Upper lobe of left lung (tissue), 6 donors: Measurements from ENCODE around the gene PTCD2. TPM values are rescaled to one million over a fixed set of nuclear protein-coding genes. Genes with fewer than 3 reads are reported as not detected.
A peak's percentile ranks its signal among the peaks of the same experiment; 100 is the strongest.

Experiments
- ATAC-seq, 2 donors: fragments of 200-7000 bp; cut with Tn5 transposase; one replicate each; pipeline ENCODE4 v1.9.1; 2022; ENCODE audit warnings: mild to moderate bottlenecking in 2 of 2, moderate library complexity in 2 of 2; ENCODE audit not compliant: low FRiP score in 2 of 2
- DNase-seq, 2 donors: peaks; one replicate each; pipeline ENCODE4 v3.0.0-alpha.2; 2019 to 2020
- H3K27ac ChIP-seq, 4 donors: fragments of 200-600 bp; sonication (generic); one replicate each; pipeline ENCODE4 v1.5.1; 2016 to 2019
- H3K27me3 ChIP-seq, 4 donors: fragments of 200-600 bp; sonication (generic); one replicate each; pipeline ENCODE4 v1.5.1; 2017 to 2019
- H3K36me3 ChIP-seq, 4 donors: fragments of 200-600 bp; sonication (generic); one replicate each; pipeline ENCODE4 v1.5.1; 2016 to 2019
- H3K4me1 ChIP-seq, 4 donors: fragments of 200-600 bp; sonication (generic); one replicate each; pipeline ENCODE4 v1.5.1; 2018 to 2019
- H3K4me3 ChIP-seq, 4 donors: fragments of 200-600 bp; sonication (generic); one replicate each; pipeline ENCODE4 v1.5.1; 2017 to 2019; ENCODE audit warnings: mild to moderate bottlenecking in 2 of 4, moderate library complexity in 1 of 4
- H3K9me3 ChIP-seq, 4 donors: fragments of 200-600 bp; sonication (generic); one replicate each; pipeline ENCODE4 v1.5.1; 2018 to 2019
- CTCF ChIP-seq, 6 experiments: fragments of 450-650 bp in 4 of 6; fragments of 200-600 bp in 2 of 6; sonication (generic) in 2 of 6; IDR thresholded peaks; one replicate each; pipeline ENCODE4 v1.5.1; 2016 to 2019; ENCODE audit warnings: antibody characterized with exemption in 6 of 6
- EP300 ChIP-seq, 4 donors: sonication (generic); formaldehyde crosslinking; IDR thresholded peaks; one replicate each; pipeline ENCODE4 v1.5.1; 2017; ENCODE audit warnings: antibody characterized with exemption in 4 of 4, control low read depth in 2 of 4
- POLR2A ChIP-seq, 4 donors: fragments of 450-650 bp; IDR thresholded peaks; one replicate each; pipeline ENCODE4 v1.5.1; 2016 to 2017; ENCODE audit warnings: antibody characterized with exemption in 4 of 4, mild to moderate bottlenecking in 2 of 4
- POLR2AphosphoS5 ChIP-seq, 2 donors: sonication (generic); formaldehyde crosslinking; IDR thresholded peaks; one replicate each; pipeline ENCODE4 v1.5.1; 2017; ENCODE audit warnings: antibody characterized with exemption in 2 of 2
- WGBS, 2 donors: methylation state at CpG; one replicate each; pipeline ENCODE4 v1.1.5; 2017 to 2018; 5-methylcytosine and 5-hydroxymethylcytosine counted together
- total RNA-seq, 6 donors: library from RNA; depleted of rRNA in 4 of 6; stranded (reverse); fragments of >200 nt in 4 of 6; gene quantifications; one replicate each; pipeline versions ENCODE4 v1.1.0 to v1.2.1, GENCODE V29; 2016 to 2021
- donor health status: DM: no; HTN: no; CAD: no; lungs with moderate emphysema.
- donor health status: DM: no; HTN: yes; CAD: no; lungs with severe emphysema.

The PTCD2 gene
- total RNA-seq, 6 donors from 2014 or later, result 3.1 to 17.8 (median 5.9) TPM

- WGBS, 2 donors, result 62 to 65% methylated on average over 2 of the region's 2 CpGs
- no peak overlapping the region for H3K4me3 ChIP-seq
- peak overlapping the region in 2 of 4 donors; percentile 48 to 60 for H3K27ac ChIP-seq
- peak in 1 of 2 donors; percentile 46 for ATAC-seq
- H3K27me3 ChIP-seq, result no peaks in the 10 kb centered on the region
- peaks cover 15 to 30% (median 21%) of the 10 kb centered on the region in 4 donors for H3K4me1 ChIP-seq
- no peaks in the 10 kb centered on the region for H3K9me3 ChIP-seq
- peak in 2 of 6 experiments; percentile 12 to 29 for TF ChIP-seq CTCF (IDR thresholded peaks at IDR 0.05)
- no peak for TF ChIP-seq POLR2A (IDR thresholded peaks at IDR 0.05)
- TF ChIP-seq EP300 (IDR thresholded peaks at IDR 0.05), result no peak
- no peak for TF ChIP-seq POLR2AphosphoS5 (IDR thresholded peaks at IDR 0.05)
- peaks cover 0 to 4% (median 0%) of the 10 kb centered on the region in 4 donors for H3K36me3 ChIP-seq
- no peak for DNase-seq
Measured at GRCh38 chr5:72280581-72281069, 39.5 kb upstream of the PTCD2 start.

GRCh38 chr5:72281430-72281763 is 38.8 kb upstream of the PTCD2 start:
- H3K27ac ChIP-seq, result peak overlapping the region in 2 of 4 donors; percentile 3 to 60
- H3K27me3 ChIP-seq, result no peaks in the 10 kb centered on the region
- H3K9me3 ChIP-seq, result no peaks in the 10 kb centered on the region
- TF ChIP-seq POLR2AphosphoS5 (IDR thresholded peaks at IDR 0.05) (no peak), CTCF (IDR thresholded peaks at IDR 0.05) (no peak), POLR2A (IDR thresholded peaks at IDR 0.05) (no peak), EP300 (IDR thresholded peaks at IDR 0.05) (no peak)
- peaks cover 15 to 30% (median 21%) of the 10 kb centered on the region in 4 donors for H3K4me1 ChIP-seq
- H3K4me3 ChIP-seq, result no peak overlapping the region
- 81 to 84% methylated on average over 1 of the region's 1 CpG for WGBS, 2 donors
- H3K36me3 ChIP-seq, result peaks cover 0 to 4% (median 0%) of the 10 kb centered on the region in 4 donors
- ATAC-seq (peak in 1 of 2 donors; percentile 11), DNase-seq (no peak)

GRCh38 chr5:72281764-72282499 is 38.2 kb upstream of the PTCD2 start:
- Histone ChIP-seq H3K4me1 (peaks cover 15 to 30% (median 21%) of the 10 kb centered on the region in 4 donors), H3K4me3 (no peak overlapping the region), H3K27ac (peak overlapping the region in 3 of 4 donors; percentile 48 to 67 (median 60)), H3K9me3 (no peaks in the 10 kb centered on the region), H3K27me3 (no peaks in the 10 kb centered on the region), H3K36me3 (peaks cover 0 to 8% (median 0%) of the 10 kb centered on the region in 4 donors)
- no peak for DNase-seq
- 62 to 72% methylated on average over 3 of the region's 3 CpGs for WGBS, 2 donors
- peak in 1 of 2 donors; percentile 80 for ATAC-seq
- no peak for TF ChIP-seq POLR2A (IDR thresholded peaks at IDR 0.05)
- TF ChIP-seq EP300 (IDR thresholded peaks at IDR 0.05), result no peak
- no peak for TF ChIP-seq CTCF (IDR thresholded peaks at IDR 0.05)
- no peak for TF ChIP-seq POLR2AphosphoS5 (IDR thresholded peaks at IDR 0.05)

GRCh38 chr5:72282878-72283277 is 37.3 kb upstream of the PTCD2 start:
- H3K4me1 ChIP-seq, result peaks cover 15 to 30% (median 21%) of the 10 kb centered on the region in 4 donors
- DNase-seq (no peak), ATAC-seq (no peak)
- peaks cover 0 to 8% (median 0%) of the 10 kb centered on the region in 4 donors for H3K36me3 ChIP-seq
- TF ChIP-seq POLR2A (IDR thresholded peaks at IDR 0.05), result no peak
- TF ChIP-seq CTCF (IDR thresholded peaks at IDR 0.05), result no peak
- no peak for TF ChIP-seq POLR2AphosphoS5 (IDR thresholded peaks at IDR 0.05)
- TF ChIP-seq EP300 (IDR thresholded peaks at IDR 0.05), result no peak
- H3K9me3 ChIP-seq, result no peaks in the 10 kb centered on the region
- H3K4me3 ChIP-seq, result no peak overlapping the region
- H3K27ac ChIP-seq, result peak overlapping the region in 3 of 4 donors; percentile 48 to 67 (median 60)
- whole genome bisulfite sequencing, 2 donors, result 27 to 72% methylated on average over 2 of the region's 2 CpGs
- H3K27me3 ChIP-seq, result no peaks in the 10 kb centered on the region
